A549 (cell line): ENCODE data around the gene GPR27. TPM values are rescaled to one million over a fixed set of nuclear protein-coding genes. Genes with fewer than 3 reads are reported as not detected.

Source experiments
- ATAC-seq, 2 experiments: fragments of 200-7000 bp in 1 of 2; fragments of >200 bp in 1 of 2; cut with Nextera tagmentation in 1 of 2; cut with Tn5 transposase in 1 of 2; 3 replicates each; pipeline versions ENCODE4 v1.8.0 to v1.9.1; 2018 to 2020; ENCODE audit warnings: mild to moderate bottlenecking in 1 of 2, moderate library complexity in 1 of 2
- CTCF ChIA-PET: fragments of 300-600 bp; sonication (Branson Sonifier 250); formaldehyde crosslinking; extraction: SDS; loops from one replicate; lab custom pipeline; 2021; ENCODE audit warnings: antibody characterized with exemption, inconsistent platforms; lab: Yijun Ruan, JAX
- POLR2A ChIA-PET: fragments of 350-600 bp; formaldehyde crosslinking; extraction: SDS; loops from one replicate; lab custom pipeline; 2021; ENCODE audit warnings: antibody characterized with exemption, inconsistent platforms; lab: Yijun Ruan, JAX
- DNase-seq, 2 experiments: peaks; one replicate each; pipeline versions ENCODE4 v3.0.0 to v3.0.0-alpha.2; 2011 to 2016; ENCODE audit warnings: low read depth in 1 of 2, low spot score in 1 of 2
- FAIRE-seq: peaks from 2 replicates; lab custom pipeline; 2011; peaks lifted over from hg19 to GRCh38; lab: Jason Lieb, UNC
- H3K27ac ChIP-seq, 2 experiments: fragments of >200 bp; sonication (Bioruptor Twin); formaldehyde crosslinking; 3 replicates each; pipeline ENCODE4 v1.5.1; 2016 to 2017
- H3K4me1 ChIP-seq: fragments of >200 bp; sonication (Bioruptor Twin); formaldehyde crosslinking; 3 replicates; pipeline ENCODE4 v1.6.1; 2016
- H3K4me2 ChIP-seq: fragments of >200 bp; sonication (Bioruptor Twin); formaldehyde crosslinking; 3 replicates; pipeline ENCODE4 v1.6.1; 2016
- H3K4me3 ChIP-seq: fragments of >200 bp; sonication (Bioruptor Twin); formaldehyde crosslinking; 3 replicates; pipeline ENCODE4 v1.5.1; 2016
- H3K9me3 ChIP-seq: fragments of >200 bp; sonication (Bioruptor Twin); formaldehyde crosslinking; 3 replicates; pipeline ENCODE4 v1.6.1; 2016
- CEBPB ChIP-seq, 2 experiments: fragments of >200 bp in 1 of 2; sonication (Bioruptor Twin) in 1 of 2; formaldehyde crosslinking in 1 of 2; IDR thresholded peaks; 2 replicates each; pipeline ENCODE4 v1.6.1; 2012 to 2016
- CHD2 ChIP-seq: fragments of 150-350 bp; IDR thresholded peaks from 2 replicates; pipeline ENCODE4 v1.6.1; 2014; ENCODE audit warnings: low read length; ENCODE audit not compliant: partially characterized antibody
- CHD4 ChIP-seq: fragments of 200-600 bp; sonication (generic); IDR thresholded peaks from 2 replicates; pipeline ENCODE4 v1.6.1; 2016; ENCODE audit warnings: antibody characterized with exemption, mild to moderate bottlenecking, borderline replicate concordance
- EHMT2 ChIP-seq: fragments of 200-600 bp; sonication (generic); IDR thresholded peaks from 2 replicates; pipeline ENCODE4 v1.6.1; 2016; ENCODE audit warnings: antibody characterized with exemption, low read depth, mild to moderate bottlenecking, moderate library complexity
- ELK1 ChIP-seq: fragments of 150-350 bp; IDR thresholded peaks from 2 replicates; pipeline ENCODE4 v1.6.1; 2014; ENCODE audit warnings: low read depth, mild to moderate bottlenecking, low read length
- HDAC2 ChIP-seq: fragments of 200-600 bp; sonication (generic); IDR thresholded peaks from 2 replicates; pipeline ENCODE4 v1.6.1; 2016
- HOXA7 ChIP-seq: fragments of 250-450 bp; sonication (Bioruptor Pico); IDR thresholded peaks from 2 replicates; pipeline ENCODE4 v1.5.0; 2020; ENCODE audit warnings: mild to moderate bottlenecking, moderate library complexity
- HOXB13 ChIP-seq: fragments of 250-450 bp; sonication (Bioruptor Pico); IDR thresholded peaks from 2 replicates; pipeline ENCODE4 v1.5.0; 2020; ENCODE audit warnings: low read depth, mild to moderate bottlenecking, moderate library complexity
- MYC ChIP-seq: IDR thresholded peaks from 2 replicates; pipeline ENCODE4 v1.6.1; 2012; ENCODE audit warnings: mild to moderate bottlenecking, inconsistent platforms, low read length, improper control_type of control experiment, borderline replicate concordance
- NFE2L2 ChIP-seq: fragments of 150-350 bp; conservative IDR thresholded peaks from 2 replicates; pipeline ENCODE4 v1.6.1; 2014; ENCODE audit warnings: low read length
- RAD21 ChIP-seq, 2 experiments: fragments of >200 bp in 1 of 2; sonication (Bioruptor Twin) in 1 of 2; formaldehyde crosslinking in 1 of 2; IDR thresholded peaks in 1 of 2; conservative IDR thresholded peaks in 1 of 2; 2 replicates in 1 of 2; 3 replicates in 1 of 2; pipeline ENCODE4 v1.6.1; 2012 to 2018; ENCODE audit warnings: inconsistent platforms in 1 of 2
- USF2 ChIP-seq: fragments of 450-650 bp; IDR thresholded peaks from 2 replicates; pipeline ENCODE4 v1.6.1; 2014; ENCODE audit warnings: antibody characterized with exemption
- ZFP36 ChIP-seq: fragments of 450-650 bp; IDR thresholded peaks from 2 replicates; pipeline ENCODE4 v1.6.1; 2014; ENCODE audit warnings: borderline replicate concordance; ENCODE audit not compliant: partially characterized antibody
- WGBS: methylation state at CpG from one replicate; pipeline ENCODE4 v1.1.6; 2017; ENCODE audit errors: missing lambda C conversion rate; 5-methylcytosine and 5-hydroxymethylcytosine counted together
- polyA plus RNA-seq, 4 experiments: library from polyadenylated mRNA; depleted of rRNA in 3 of 4; stranded (reverse); fragments of >200 nt; fragmentation: RNase III in 1 of 4; extraction: RNeasy Plus Mini Kit Qiagen cat#74134 plus additional on column Dnase treatment in 1 of 4; gene quantifications; 2 replicates in 3 of 4; 3 replicates in 1 of 4; pipeline ENCODE4 v1.2.3, GENCODE V29; 2011 to 2017
- TF ChIP-seq, protein P1 (sequence below): fragments of >200 bp; sonication (Bioruptor Twin); formaldehyde crosslinking; IDR thresholded peaks from 3 replicates; pipeline ENCODE4 v1.6.1; 2016
- TF ChIP-seq, protein P2 (sequence below): fragments of 200-600 bp; sonication (generic); IDR thresholded peaks from 2 replicates; pipeline ENCODE4 v1.6.1; 2016; ENCODE audit warnings: antibody characterized with exemption, mild to moderate bottlenecking, moderate library complexity

The GPR27 gene
- polyA plus RNA-seq, 2 of the 4 experiments (the other 2 are of a cell fraction): 1.6 to 1.7 TPM

DNA sequence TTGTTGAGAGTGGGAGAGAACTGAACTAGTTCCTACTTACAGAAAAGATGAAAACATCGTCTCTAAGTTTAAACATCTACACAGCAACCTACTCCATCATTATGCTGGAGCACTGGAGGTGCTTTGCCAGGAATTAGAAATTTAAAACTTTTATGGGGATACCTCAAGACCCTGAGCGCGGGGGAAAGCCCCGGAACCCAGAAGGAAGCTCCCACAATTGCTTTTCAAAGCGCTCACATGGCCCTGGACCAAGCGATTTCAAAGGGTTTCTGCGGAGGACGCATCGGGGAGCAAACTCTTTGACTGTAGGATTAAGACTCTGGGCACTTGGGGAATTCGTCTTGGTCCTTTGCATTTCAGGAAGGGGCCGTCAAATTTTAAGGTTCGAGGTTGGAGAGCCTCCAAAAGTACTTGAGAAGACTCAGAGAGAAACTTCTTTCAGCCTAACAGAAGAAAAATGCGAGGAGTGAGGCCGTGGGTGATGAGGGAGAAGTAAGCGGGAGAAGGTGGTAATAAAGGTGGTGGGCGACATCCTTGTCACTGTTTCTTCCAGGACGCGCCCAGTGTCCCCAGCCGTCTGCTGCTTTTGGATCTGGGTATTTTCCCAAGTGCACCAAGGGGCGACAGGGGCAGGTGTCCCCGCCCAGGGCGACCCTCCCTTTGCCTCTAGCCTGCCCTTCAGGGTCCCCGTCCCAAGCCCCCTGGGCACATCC is 30.7 kb downstream of the GPR27 start:
- TF ChIP-seq ZFP36 (no peak), NFE2L2 (no peak), CHD2 (no peak), HDAC2 (no peak), CEBPB (IDR thresholded peaks at IDR 0.05) (no peak), EHMT2 (no peak), HOXB13 (CRISPR knock-in tag) (no peak), ELK1 (no peak), MYC (no peak), CHD4 (no peak)
- TF ChIP-seq, protein P1, sequence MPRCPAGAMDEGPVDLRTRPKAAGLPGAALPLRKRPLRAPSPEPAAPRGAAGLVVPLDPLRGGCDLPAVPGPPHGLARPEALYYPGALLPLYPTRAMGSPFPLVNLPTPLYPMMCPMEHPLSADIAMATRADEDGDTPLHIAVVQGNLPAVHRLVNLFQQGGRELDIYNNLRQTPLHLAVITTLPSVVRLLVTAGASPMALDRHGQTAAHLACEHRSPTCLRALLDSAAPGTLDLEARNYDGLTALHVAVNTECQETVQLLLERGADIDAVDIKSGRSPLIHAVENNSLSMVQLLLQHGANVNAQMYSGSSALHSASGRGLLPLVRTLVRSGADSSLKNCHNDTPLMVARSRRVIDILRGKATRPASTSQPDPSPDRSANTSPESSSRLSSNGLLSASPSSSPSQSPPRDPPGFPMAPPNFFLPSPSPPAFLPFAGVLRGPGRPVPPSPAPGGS: no peak
- TF ChIP-seq, protein P2, sequence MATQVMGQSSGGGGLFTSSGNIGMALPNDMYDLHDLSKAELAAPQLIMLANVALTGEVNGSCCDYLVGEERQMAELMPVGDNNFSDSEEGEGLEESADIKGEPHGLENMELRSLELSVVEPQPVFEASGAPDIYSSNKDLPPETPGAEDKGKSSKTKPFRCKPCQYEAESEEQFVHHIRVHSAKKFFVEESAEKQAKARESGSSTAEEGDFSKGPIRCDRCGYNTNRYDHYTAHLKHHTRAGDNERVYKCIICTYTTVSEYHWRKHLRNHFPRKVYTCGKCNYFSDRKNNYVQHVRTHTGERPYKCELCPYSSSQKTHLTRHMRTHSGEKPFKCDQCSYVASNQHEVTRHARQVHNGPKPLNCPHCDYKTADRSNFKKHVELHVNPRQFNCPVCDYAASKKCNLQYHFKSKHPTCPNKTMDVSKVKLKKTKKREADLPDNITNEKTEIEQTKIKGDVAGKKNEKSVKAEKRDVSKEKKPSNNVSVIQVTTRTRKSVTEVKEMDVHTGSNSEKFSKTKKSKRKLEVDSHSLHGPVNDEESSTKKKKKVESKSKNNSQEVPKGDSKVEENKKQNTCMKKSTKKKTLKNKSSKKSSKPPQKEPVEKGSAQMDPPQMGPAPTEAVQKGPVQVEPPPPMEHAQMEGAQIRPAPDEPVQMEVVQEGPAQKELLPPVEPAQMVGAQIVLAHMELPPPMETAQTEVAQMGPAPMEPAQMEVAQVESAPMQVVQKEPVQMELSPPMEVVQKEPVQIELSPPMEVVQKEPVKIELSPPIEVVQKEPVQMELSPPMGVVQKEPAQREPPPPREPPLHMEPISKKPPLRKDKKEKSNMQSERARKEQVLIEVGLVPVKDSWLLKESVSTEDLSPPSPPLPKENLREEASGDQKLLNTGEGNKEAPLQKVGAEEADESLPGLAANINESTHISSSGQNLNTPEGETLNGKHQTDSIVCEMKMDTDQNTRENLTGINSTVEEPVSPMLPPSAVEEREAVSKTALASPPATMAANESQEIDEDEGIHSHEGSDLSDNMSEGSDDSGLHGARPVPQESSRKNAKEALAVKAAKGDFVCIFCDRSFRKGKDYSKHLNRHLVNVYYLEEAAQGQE: no peak
- DNase-seq (no peak), FAIRE-seq (no peak), ATAC-seq (0 out of 6 replicates have a peak, but pooled peaks of 1 of the 2 experiments have one; percentile 16)
- CTCF ChIA-PET: no interaction called here
- WGBS: 30% methylated on average over 22 of the region's 23 CpGs
- 0 out of 3 replicates have a peak, but pooled peaks cover 3% of the 10 kb centered on the region for H3K4me1 ChIP-seq
- H3K27ac ChIP-seq: no peak overlapping the region; a peak in 1 of 6 replicates
- POLR2A ChIA-PET: no interaction called here
- no peaks in the 10 kb centered on the region for H3K9me3 ChIP-seq
- H3K4me2 ChIP-seq: peak overlapping the region; percentile 96
- H3K4me3 ChIP-seq: peak overlapping the region; percentile 54

GRCh38 chr3:71784914-71785531 is 31.4 kb downstream of the GPR27 start, which contains the start of gene PROK2:
Gene PROK2, minus strand, starts transcription at chr3:71785148. Its CDS starts 96 bp downstream, at chr3:71785052.
- peak; percentile 54 to 59; a peak in 5 of 6 replicates for ATAC-seq

More at GRCh38 chr3:71784914-71785531, 31.4 kb downstream of the GPR27 start, which contains the start of gene PROK2:
- no peak for FAIRE-seq
- no peak for TF ChIP-seq HOXA7 (CRISPR knock-in tag)
- TF ChIP-seq, protein P1: no peak
- TF ChIP-seq USF2: no peak
- TF ChIP-seq RAD21 (conservative IDR thresholded peaks at IDR 0.05 in 1 of 2, IDR thresholded peaks at IDR 0.05 in 1 of 2): no peak
- TF ChIP-seq HOXB13 (CRISPR knock-in tag): no peak
- POLR2A ChIA-PET: no interaction called here
- 17% methylated on average over 8 of the region's 89 CpGs for WGBS
- 0 out of 3 replicates have a peak, but pooled peaks cover 3% of the 10 kb centered on the region for H3K4me1 ChIP-seq
- CTCF ChIA-PET: no interaction called here
- H3K4me2 ChIP-seq: peak within 1 kb of the TSS; percentile 96
- H3K9me3 ChIP-seq: no peaks in the 10 kb centered on the region
- peak within 1 kb of the TSS in 1 of 2 experiments; percentile 41; a peak in 2 of 6 replicates for H3K27ac ChIP-seq
- DNase-seq: no peak
- H3K4me3 ChIP-seq: peak within 1 kb of the TSS; percentile 54
